ENCODE results near the gene UBE2H. TPM values are rescaled to one million over a fixed set of nuclear protein-coding genes. Genes with fewer than 3 reads are reported as not detected.
A peak's percentile ranks its signal among the peaks of the same experiment; 100 is the strongest.

The UBE2H gene
- total RNA-seq, 1 donor from 2014 or later, result 112 TPM

DNA sequence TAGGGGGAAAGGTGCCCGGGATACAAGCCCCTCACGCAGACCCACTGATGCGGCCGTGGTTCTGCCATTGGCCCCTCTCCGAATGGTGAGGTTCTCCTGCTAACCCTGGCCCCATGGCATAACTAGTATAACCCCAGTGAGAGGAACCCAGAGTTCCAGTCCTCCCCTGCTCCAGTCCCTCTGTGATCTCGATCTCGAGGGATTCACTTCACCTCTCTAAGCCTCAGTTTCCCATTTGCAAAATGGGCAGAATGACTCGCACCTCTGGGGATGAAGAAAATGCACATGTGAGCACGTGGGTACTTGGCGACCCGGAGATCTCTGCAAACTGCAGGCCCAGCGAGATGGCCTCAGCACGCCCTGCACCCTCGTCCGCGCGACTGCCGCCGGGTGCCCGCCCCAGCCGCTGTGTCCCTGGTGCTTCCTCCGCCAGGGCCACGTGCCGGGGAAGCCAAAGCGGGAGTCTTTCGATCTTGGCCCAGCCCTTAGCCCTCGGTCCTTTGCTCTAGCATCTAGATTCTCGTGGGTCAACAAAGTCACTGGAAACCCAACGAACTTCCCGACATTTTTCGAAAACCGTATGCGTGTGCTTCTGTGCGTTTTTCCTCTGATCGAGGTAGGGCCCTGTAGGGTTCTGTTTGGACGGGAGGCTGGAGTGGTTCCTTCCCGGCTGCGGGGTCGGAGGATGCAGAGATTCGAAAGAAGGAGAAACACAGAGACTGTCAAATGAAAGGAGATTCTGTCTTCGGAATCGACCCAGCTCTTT is 169.8 kb downstream of the UBE2H start:
- TF ChIP-seq, protein P1, sequence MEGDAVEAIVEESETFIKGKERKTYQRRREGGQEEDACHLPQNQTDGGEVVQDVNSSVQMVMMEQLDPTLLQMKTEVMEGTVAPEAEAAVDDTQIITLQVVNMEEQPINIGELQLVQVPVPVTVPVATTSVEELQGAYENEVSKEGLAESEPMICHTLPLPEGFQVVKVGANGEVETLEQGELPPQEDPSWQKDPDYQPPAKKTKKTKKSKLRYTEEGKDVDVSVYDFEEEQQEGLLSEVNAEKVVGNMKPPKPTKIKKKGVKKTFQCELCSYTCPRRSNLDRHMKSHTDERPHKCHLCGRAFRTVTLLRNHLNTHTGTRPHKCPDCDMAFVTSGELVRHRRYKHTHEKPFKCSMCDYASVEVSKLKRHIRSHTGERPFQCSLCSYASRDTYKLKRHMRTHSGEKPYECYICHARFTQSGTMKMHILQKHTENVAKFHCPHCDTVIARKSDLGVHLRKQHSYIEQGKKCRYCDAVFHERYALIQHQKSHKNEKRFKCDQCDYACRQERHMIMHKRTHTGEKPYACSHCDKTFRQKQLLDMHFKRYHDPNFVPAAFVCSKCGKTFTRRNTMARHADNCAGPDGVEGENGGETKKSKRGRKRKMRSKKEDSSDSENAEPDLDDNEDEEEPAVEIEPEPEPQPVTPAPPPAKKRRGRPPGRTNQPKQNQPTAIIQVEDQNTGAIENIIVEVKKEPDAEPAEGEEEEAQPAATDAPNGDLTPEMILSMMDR (IDR thresholded peaks at IDR 0.05; ENCODE audit: borderline replicate concordance), result no peak
- H3K9me3 ChIP-seq (replicated peaks), result no peaks in the 10 kb centered on the region
- DNase-seq, result no peak
- H3K27me3 ChIP-seq (ENCODE audit: low read depth), result peaks cover 100% of the 10 kb centered on the region
- intact Hi-C loops (cut with micrococcal nuclease), result no loop called here
- H3K36me3 ChIP-seq, result no peaks in the 10 kb centered on the region
- H3K4me3 ChIP-seq, result peak overlapping the region; percentile 6
- H3K27ac ChIP-seq (replicated peaks), result no peak overlapping the region
- peaks cover 75% of the 10 kb centered on the region for H3K4me1 ChIP-seq

DNA sequence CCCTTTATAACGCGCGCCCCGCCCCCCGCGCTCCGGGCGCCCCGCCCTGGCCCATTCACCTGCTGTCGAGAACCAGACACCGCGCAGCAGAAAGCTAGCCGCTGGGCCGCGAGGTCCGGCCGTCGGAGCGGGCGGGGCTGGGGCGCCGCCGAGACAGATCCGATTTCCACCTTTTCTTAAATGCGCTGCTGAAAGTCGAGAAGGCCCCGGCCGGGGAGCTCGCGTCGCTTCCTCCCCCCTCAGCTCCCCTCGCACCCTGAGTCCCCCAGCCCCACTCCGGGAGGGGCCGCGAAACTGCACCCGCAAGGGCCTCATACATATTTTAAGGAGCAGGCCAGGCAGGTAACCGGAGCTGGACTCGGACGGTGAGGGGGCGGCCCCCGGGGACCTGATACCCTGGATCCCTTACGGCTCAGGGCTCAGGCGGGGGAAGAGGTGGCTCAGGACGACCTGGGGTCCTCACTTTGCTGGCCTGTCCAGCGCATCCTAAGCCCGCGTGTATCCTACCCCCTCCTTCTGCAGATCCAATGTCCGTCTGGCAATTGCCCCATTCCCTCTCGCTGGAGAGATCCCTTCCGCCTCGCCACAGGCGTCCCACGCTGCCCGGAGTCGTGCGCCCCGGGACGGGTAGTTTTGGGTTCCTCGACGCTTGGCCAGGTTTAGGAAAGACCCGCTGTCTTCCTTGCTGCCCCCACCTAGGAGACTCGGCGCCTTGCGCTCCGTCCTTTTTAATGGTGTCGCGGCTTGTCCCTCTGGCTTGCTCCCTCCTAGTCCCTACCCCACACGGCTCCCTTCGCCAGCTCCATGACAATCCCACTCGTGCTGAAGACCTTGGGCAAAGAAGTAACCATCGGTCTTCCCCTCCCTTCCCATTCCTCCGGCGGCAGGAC is 170.6 kb downstream of the UBE2H start:
- no peak for DNase-seq
- H3K9me3 ChIP-seq (replicated peaks), result no peaks in the 10 kb centered on the region
- H3K36me3 ChIP-seq, result no peaks in the 10 kb centered on the region
- peak overlapping the region; percentile 62 for H3K4me3 ChIP-seq
- peaks cover 100% of the 10 kb centered on the region for H3K27me3 ChIP-seq (ENCODE audit: low read depth)
- TF ChIP-seq, protein P1 (IDR thresholded peaks at IDR 0.05; ENCODE audit: borderline replicate concordance), result no peak
- intact Hi-C loops (cut with micrococcal nuclease), result no loop called here
- peaks cover 75% of the 10 kb centered on the region for H3K4me1 ChIP-seq
- H3K27ac ChIP-seq (replicated peaks), result no peak overlapping the region

DNA sequence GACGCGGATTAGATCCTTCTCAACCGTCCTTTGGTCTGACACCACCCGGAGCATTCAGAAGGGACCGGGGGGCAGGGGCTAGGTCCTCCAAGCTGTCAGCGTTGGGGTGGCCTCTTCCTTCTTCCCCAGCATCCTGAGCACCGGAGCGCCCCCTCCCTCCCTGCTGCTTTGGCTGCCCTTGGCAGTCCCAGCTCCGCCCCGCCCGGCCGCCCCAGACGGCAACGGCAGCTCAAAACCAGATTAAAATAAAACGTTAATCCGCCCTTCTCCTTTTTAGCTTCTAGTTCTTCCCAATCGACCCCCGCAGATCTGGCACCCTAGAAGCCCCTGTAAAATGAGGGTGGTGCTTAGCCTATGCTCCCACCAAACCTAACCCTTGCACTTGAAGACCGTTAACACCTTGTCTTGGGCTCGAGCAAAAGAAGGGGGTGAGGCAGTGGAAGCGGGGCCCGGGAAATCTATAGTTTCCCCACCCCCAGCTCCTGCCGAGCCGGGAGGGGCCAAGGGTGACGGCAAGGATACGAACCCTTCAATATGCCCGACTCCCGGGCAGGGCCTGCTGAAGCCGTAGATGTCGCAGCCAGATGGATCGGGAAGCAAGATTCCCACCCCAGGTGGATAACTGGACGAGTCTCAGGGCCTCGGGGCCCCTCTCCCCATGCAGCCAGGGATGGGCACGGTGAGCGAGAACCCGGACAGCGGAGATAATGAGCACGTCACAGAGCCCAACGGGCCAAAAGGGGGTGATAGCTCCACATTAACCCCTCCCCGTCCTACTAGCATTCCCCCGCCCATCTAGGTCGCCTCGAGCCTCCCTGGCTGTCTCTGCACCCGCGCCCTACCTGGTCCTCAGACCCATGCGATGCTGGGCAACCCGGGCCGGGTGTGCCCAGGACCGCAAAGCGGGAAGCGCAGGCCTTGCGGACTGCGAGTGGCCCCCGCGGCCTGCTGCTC is 171.5 kb downstream of the UBE2H start:
- Histone ChIP-seq H3K4me1 (peaks cover 75% of the 10 kb centered on the region), H3K9me3 (replicated peaks) (no peaks in the 10 kb centered on the region), H3K36me3 (no peaks in the 10 kb centered on the region), H3K4me3 (peak overlapping the region; percentile 62), H3K27me3 (ENCODE audit: low read depth) (peaks cover 100% of the 10 kb centered on the region), H3K27ac (replicated peaks) (no peak overlapping the region)
- TF ChIP-seq, protein P1 (IDR thresholded peaks at IDR 0.05; ENCODE audit: borderline replicate concordance), result no peak
- DNase-seq, result no peak
- intact Hi-C loops (cut with micrococcal nuclease), result no loop called here

Other genes starting within 250 kb of the UBE2H start
- 16.5 TPM for gene ZC3HC1, start 98.4 kb upstream of the UBE2H start, total RNA-seq
- 27.0 TPM for gene KLHDC10, start 117.6 kb upstream of the UBE2H start, total RNA-seq